Activated T-cell treated with anti-CD3 and anti-CD28 coated beads, Interleukin-2, amount 50 U/mL, for 1 hour (primary cell): Measurements from ENCODE around the gene TBC1D5.
A peak's percentile ranks its signal among the peaks of the same experiment; 100 is the strongest.
"Not testable (repeated sequence)": the region's sequence is repeated elsewhere in the genome, so short reads cannot be mapped to it uniquely, and the experiment has no call there.

Experiments used
- DNase-seq: peaks from one replicate; pipeline ENCODE4 v3.0.0-alpha.2; 2020

TBC1D5 gene

DNA sequence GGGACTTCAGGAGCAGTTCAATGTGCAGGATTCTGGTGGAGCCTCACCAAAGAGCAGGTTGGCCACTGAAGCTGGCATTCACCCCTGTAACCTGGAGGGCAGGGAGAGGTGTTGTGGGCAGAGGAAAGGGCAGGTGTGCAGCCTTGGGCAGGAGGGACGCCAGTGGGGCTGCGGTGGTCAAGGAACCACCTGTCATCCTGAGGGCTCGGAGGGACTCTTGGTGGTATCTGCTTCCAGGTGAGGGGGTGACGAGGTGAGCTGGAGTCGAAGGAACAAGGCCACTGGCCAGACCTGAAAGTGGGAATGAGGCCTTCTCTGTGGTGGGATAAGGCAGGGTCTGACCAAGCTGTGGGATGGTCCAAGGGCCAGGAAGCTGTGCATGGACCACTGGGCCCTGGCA is 588.2 kb downstream of the TBC1D5 start:
- no peak for DNase-seq

GRCh38 chr3:17153209-17153608 is 589.2 kb downstream of the TBC1D5 start:
- no peak for DNase-seq

GRCh38 chr3:17151598-17152373 is 590.6 kb downstream of the TBC1D5 start:
- DNase-seq = peak; percentile 76

GRCh38 chr3:17149076-17149475 is 593.4 kb downstream of the TBC1D5 start:
- DNase-seq = no peak

GRCh38 chr3:17144665-17144993 is 597.8 kb downstream of the TBC1D5 start:
- DNase-seq = no peak

- DNase-seq = no peak
These were observed 598.4 kb downstream of the TBC1D5 start for GRCh38 chr3:17143893-17144664.

DNA sequence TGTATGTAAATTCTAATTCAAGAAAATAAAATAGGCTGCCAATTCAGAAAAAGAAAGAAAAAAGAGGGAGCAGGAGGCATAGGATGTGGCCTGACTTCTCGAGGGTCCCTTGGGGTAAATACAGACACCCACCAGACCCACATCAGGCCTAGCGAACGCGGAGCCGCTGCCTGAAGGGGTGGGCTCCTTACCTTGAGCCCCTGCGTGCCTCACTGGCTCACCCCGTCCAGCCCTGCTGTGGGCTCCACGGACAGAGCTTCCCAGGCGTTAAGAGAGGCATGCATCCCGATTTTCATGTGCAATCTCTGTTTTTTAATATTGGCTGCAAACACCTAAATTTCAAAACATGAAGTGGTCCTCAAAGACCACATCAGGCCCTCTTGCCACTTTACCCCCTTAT is 599.9 kb downstream of the TBC1D5 start:
- no peak for DNase-seq

- no peak for DNase-seq
These were observed 600.7 kb downstream of the TBC1D5 start for GRCh38 chr3:17141699-17142098.

DNA sequence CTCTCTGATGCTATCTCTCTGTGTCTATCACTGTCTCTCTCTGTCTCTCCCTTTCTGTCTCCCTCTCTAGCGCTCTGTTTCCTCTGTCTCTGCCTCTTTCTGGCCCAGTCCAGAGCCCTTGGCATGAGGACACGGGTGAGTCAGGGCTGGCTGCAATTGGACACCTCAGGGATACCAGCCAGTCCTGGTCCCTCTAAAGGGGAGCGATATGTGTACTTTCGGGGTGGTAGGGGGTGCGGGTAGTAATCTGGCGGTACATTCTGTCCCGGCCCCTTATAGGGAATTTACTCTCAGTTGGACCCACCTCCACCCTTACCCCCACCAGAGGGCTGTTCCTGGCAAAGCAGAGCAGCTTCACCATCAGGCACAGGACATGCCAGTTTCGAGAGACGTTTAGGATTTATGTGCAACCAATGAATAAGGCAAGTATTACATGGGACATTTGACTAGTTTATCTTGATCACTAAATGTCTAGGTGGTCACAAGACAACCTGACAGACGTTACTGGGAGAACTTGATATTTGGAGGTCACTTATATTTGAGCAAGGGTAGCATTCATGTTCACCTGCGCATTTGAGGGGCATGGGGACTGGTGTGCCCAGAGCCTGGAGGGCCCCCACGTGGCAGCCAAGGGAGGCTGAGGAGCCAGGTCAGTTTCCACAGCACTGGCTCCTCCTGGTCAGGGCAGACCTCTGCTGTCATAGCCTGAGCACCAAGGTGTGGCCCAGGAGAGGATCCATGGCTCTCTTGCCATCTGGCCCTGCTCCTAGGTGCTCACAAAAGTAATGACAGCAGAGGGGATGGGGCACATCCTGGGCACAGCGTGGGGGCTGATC is 601.5 kb downstream of the TBC1D5 start:
- DNase-seq = no peak

DNA sequence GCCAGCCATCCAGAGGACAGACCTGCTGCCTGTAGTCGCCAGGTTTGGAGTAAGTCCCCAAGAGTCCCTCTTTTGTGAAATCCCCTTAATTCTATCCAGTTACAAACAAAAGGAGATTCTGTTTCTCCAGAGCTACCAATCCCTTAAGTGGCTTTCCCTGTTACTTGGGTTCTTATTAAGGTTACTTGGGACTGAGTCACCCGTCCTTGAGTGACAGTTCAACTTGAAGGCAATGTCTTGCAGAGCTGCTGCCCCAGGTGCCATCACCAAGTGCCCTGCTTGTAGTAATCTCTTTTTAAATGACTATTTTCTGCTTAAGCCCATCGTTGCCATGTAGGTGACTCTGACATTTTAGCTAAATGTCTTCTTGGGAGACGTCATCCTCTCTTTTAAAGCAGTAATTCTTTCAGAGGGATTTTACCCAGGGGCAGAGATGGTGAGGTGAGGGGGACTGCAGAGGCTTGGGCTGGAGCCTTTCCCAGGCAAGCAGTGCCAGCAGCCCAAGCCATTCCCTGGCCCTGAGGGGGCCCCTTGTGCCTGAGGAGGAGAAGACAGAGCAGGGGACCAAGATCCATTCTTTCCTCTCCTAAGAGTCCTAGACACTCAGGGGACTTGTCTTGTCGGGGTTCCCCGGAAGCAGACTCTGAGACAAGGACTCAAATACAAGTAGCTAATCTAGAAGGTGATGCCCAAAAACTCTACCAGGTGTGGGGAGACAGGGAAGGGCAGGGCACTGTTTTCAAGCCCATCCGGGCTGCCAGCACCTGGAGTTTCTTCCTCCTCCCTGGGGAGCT is 604.0 kb downstream of the TBC1D5 start:
- no peak for DNase-seq

DNA sequence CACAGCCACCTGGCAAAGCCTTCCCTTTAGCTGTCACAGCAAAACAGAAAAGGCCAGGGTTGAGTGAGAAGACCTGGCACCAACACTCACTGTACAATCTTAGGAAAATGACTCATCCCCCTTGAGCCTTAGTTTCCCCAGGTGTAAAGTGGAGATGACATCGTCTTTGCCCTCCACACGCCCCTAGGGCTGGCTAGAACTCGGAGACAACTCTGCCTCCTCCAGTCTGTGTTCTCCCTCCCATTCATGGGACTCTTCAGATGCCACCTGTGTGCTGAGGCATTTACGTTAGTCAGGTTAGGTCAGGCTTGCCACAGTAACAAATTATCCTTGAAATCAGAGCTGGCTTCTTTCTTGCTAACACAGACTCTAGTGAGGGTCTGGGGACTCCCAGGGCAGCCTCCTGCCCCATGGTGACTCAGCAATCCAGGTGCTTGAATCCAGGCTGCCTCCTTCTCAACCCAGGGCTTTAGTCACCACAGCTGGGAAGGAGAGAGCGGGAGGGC is 605.1 kb downstream of the TBC1D5 start:
- no peak for DNase-seq

- no peak for DNase-seq
These were observed 606.2 kb downstream of the TBC1D5 start for GRCh38 chr3:17136136-17136721.

DNA sequence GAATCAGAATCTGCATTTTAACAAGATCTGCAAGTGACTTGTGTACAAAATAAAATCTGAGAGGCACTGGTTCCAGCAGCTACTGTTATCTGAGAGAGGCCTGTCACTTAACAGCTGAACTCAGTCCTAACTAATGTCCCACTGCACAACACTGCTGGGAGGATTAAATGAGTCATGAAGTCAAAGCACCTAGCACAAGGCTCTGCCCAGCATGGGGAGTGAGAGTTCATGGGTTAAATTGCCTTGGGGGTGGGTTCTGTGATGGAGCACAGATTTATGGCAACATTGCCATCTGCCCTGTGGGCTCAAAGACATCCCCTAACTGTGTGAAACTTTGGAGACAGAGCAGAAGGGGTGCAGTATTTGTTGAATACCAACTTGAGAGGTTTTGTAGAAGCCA is 606.7 kb downstream of the TBC1D5 start:
- DNase-seq = no peak

DNA sequence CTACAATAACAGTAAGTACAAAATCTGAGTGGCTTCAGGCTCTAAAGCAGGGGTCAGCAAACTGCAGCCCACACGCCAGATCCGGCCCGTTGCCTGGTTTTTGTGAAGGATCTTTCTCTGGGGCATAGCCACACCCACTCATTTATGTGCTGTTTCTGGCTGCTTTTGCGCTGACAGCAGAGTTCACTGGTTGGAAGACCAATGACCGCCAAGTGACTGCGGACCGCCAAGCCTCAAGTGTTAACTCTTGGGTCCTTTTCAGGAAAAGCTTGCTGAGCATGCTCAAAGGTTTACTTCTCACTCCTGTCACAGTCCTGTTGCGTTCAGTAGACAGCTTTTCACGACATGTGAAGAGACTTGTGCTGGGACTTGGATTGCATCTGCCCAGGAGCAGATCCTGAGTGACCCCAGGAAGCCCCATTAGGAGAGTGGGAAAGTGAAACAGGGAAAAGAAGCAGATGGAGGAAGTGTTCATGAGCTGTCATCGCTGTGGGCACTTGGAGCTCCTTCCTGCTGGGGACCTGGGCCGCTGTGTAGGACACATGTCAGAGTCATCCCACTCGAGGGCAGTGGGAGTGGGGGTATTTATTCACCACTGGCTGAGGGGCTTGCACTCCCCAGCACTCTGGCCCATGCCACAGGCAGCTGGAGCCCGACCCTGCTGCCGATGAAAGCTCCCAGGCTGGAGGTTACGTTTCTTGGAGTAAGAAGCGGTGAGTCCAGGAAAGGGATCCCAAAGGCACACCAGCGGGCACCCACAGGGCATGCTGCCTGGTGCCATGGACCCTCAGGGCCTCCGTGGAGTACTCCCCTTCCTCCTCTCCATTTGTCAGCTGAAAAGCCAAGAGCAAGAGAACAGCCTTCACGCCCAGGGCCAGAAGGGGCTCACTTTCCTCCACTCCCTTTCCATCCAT is 608.5 kb downstream of the TBC1D5 start:
- DNase-seq = no peak

- no peak for DNase-seq
These were observed 609.9 kb downstream of the TBC1D5 start for GRCh38 chr3:17132286-17133115.

DNA sequence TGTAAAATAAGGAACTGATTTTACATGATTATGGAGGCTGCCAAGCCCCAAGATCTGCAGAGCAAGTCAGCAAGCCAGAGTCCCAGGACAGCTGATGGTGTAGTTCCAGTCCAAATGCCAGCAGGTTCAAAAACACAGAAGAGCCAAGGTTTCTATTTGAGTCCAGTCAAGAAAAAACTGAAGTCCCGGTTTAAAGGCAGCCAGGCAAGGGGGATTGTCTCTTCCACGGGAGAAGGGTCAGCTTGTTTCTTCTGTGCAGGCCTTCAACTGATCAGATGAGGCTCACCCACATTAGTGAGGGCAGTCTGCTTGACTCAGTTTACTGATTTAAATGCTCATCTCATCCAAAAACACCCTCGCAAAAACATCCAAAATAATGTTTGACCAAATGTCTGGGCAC is 611.5 kb downstream of the TBC1D5 start:
- DNase-seq = no peak

GRCh38 chr3:17129556-17129955 is 612.9 kb downstream of the TBC1D5 start:
- DNase-seq = no peak

DNA sequence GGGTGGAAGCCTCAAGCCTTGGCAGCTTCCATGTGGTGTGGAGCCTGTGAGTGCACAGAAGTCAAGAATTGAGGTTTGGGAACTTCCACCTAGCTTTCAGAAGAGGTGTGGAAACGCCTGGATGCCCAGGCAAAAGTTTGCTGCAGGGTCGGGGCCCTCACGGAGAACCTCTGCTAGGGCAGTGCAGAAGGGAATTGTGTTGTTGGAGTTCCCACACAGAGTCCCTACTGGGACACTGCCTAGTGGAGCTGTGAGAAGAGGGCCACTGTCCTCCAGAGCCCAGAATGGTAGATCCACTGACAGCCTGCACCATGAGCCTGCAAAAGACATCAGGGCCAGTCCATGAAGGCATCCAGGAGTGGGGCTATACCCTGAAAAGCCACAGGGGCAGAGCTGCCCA is 613.8 kb downstream of the TBC1D5 start:
- DNase-seq = not testable (repeated sequence)

GRCh38 chr3:17125738-17126442 is 616.5 kb downstream of the TBC1D5 start:
- no peak for DNase-seq
